DOHH2 (cell line): ENCODE results near the gene KCNE3.
"Not testable (repeated sequence)": the region's sequence is repeated elsewhere in the genome, so short reads cannot be mapped to it uniquely, and the experiment has no call there.

Source experiments
- H3F3A ChIP-seq: fragments of 200-600 bp; sonication (generic), shearing (Covaris generic); 2 replicates; pipeline ENCODE4 v1.6.0; 2016; ENCODE audit warnings: antibody characterized with exemption, mild to moderate bottlenecking; ENCODE audit not compliant: control insufficient read depth, insufficient read depth
- H3K27ac ChIP-seq: fragments of 200-600 bp; sonication (generic); 2 replicates; pipeline ENCODE4 v1.5.1; 2014; ENCODE audit warnings: low read depth, mild to moderate bottlenecking, low read length, moderate library complexity
- H3K27me3 ChIP-seq: fragments of 200-600 bp; sonication (generic); 2 replicates; pipeline ENCODE4 v1.6.1; 2014; ENCODE audit warnings: mild to moderate bottlenecking, low read length, mixed read lengths; ENCODE audit not compliant: control insufficient read depth
- H3K36me3 ChIP-seq: fragments of 200-600 bp; sonication (generic); 2 replicates; pipeline ENCODE4 v1.6.1; 2014; ENCODE audit warnings: mild to moderate bottlenecking, low read length, moderate library complexity, mixed read lengths; ENCODE audit not compliant: control insufficient read depth
- H3K4me1 ChIP-seq: fragments of 200-600 bp; sonication (generic); 2 replicates; pipeline ENCODE4 v1.6.1; 2014; ENCODE audit warnings: mild to moderate bottlenecking, low read length, mixed read lengths; ENCODE audit not compliant: control insufficient read depth
- H3K4me2 ChIP-seq: fragments of 200-600 bp; sonication (generic); 2 replicates; pipeline ENCODE4 v1.6.0; 2014; ENCODE audit warnings: mild to moderate bottlenecking, low read length, moderate library complexity
- H3K4me3 ChIP-seq: fragments of 200-600 bp; sonication (generic); 2 replicates; pipeline ENCODE4 v1.5.1; 2014; ENCODE audit warnings: mild to moderate bottlenecking, low read length, mixed read lengths
- H3K79me2 ChIP-seq: fragments of 200-600 bp; sonication (generic); 2 replicates; pipeline ENCODE4 v1.6.1; 2014; ENCODE audit warnings: mild to moderate bottlenecking, low read length, mixed read lengths; ENCODE audit not compliant: control insufficient read depth
- H3K9me2 ChIP-seq: fragments of 200-600 bp; sonication (generic); replicated peaks from 2 replicates; pipeline ENCODE4 v1.6.1; 2014; ENCODE audit warnings: mild to moderate bottlenecking, low read length, mixed read lengths; ENCODE audit not compliant: control insufficient read depth
- H3K9me3 ChIP-seq: fragments of 200-600 bp; sonication (generic); 2 replicates; pipeline ENCODE4 v1.6.1; 2014; ENCODE audit warnings: antibody characterized with exemption, low read length, mixed read lengths; ENCODE audit not compliant: control insufficient read depth, insufficient read depth
- H4K20me1 ChIP-seq: fragments of 200-600 bp; sonication (generic); 2 replicates; pipeline ENCODE4 v1.6.0; 2014; ENCODE audit warnings: low read depth, mild to moderate bottlenecking, antibody characterized with exemption, low read length, moderate library complexity; ENCODE audit not compliant: control insufficient read depth, insufficient read depth
- CTCF ChIP-seq: fragments of 200-600 bp; sonication (generic); IDR thresholded peaks from one replicate; pipeline ENCODE4 v1.5.1; 2014; ENCODE audit warnings: antibody characterized with exemption, mild to moderate bottlenecking, low read depth, low read length; ENCODE audit not compliant: poor library complexity, severe bottlenecking
- EZH2phosphoT487 ChIP-seq: fragments of 200-600 bp; sonication (generic); IDR thresholded peaks from 2 replicates; pipeline ENCODE4 v1.6.1; 2017; ENCODE audit warnings: borderline replicate concordance, mild to moderate bottlenecking, antibody characterized with exemption, low read length, moderate library complexity, mixed read lengths

KCNE3 gene

GRCh38 chr11:74417860-74418508 lies 49.4 kb downstream of the KCNE3 start:
- H3K9me3 ChIP-seq = no peaks in the 10 kb centered on the region
- no peak overlapping the region for H3K27ac ChIP-seq
- no peaks in the 10 kb centered on the region for H3K36me3 ChIP-seq
- H3K4me2 ChIP-seq = no peak overlapping the region
- H3K9me2 ChIP-seq = no peaks in the 10 kb centered on the region
- no peak overlapping the region for H3K4me3 ChIP-seq
- TF ChIP-seq CTCF (no peak), EZH2phosphoT487 (no peak)
- H4K20me1 ChIP-seq = no peaks in the 10 kb centered on the region
- H3K27me3 ChIP-seq = peaks cover 23% of the 10 kb centered on the region
- H3F3A ChIP-seq = no peaks in the 10 kb centered on the region
- no peaks in the 10 kb centered on the region for H3K4me1 ChIP-seq
- no peaks in the 10 kb centered on the region for H3K79me2 ChIP-seq

- H3K4me1 ChIP-seq = no peaks in the 10 kb centered on the region
- no peak overlapping the region for H3K4me2 ChIP-seq
- no peaks in the 10 kb centered on the region for H3F3A ChIP-seq
- H4K20me1 ChIP-seq = no peaks in the 10 kb centered on the region
- no peaks in the 10 kb centered on the region for H3K9me2 ChIP-seq
- no peak overlapping the region for H3K4me3 ChIP-seq
- H3K9me3 ChIP-seq = no peaks in the 10 kb centered on the region
- TF ChIP-seq EZH2phosphoT487 (no peak), CTCF (no peak)
- peaks cover 21% of the 10 kb centered on the region for H3K27me3 ChIP-seq
- H3K27ac ChIP-seq = no peak overlapping the region
- no peaks in the 10 kb centered on the region for H3K79me2 ChIP-seq
- no peaks in the 10 kb centered on the region for H3K36me3 ChIP-seq
Measured at GRCh38 chr11:74417379-74417804, 50.0 kb downstream of the KCNE3 start.

GRCh38 chr11:74416974-74417373 lies 50.4 kb downstream of the KCNE3 start:
- not testable (repeated sequence) for H3K9me2 ChIP-seq, H3K79me2 ChIP-seq, H3K9me3 ChIP-seq, H3K4me3 ChIP-seq, H3K27ac ChIP-seq, H3K4me2 ChIP-seq, H3F3A ChIP-seq, H3K36me3 ChIP-seq, H4K20me1 ChIP-seq, H3K4me1 ChIP-seq
- peaks cover 21% of the 10 kb centered on the region for H3K27me3 ChIP-seq

GRCh38 chr11:74412733-74413359 lies 54.5 kb downstream of the KCNE3 start:
- TF ChIP-seq EZH2phosphoT487 = no peak
- TF ChIP-seq CTCF = no peak

More at GRCh38 chr11:74412733-74413359, 54.5 kb downstream of the KCNE3 start:
- Histone ChIP-seq H3K36me3 (no peaks in the 10 kb centered on the region), H3K9me3 (no peaks in the 10 kb centered on the region), H3K79me2 (no peaks in the 10 kb centered on the region), H3K4me2 (no peak overlapping the region), H3K27ac (no peak overlapping the region), H3K27me3 (peaks cover 15% of the 10 kb centered on the region), H3K9me2 (no peaks in the 10 kb centered on the region), H4K20me1 (no peaks in the 10 kb centered on the region), H3K4me3 (no peak overlapping the region), H3F3A (no peaks in the 10 kb centered on the region), H3K4me1 (no peaks in the 10 kb centered on the region)
